Natural killer cell (primary cell): ENCODE measurements around the gene PSMA2. TPM values are rescaled to one million over a fixed set of nuclear protein-coding genes. Genes with fewer than 3 reads are reported as not detected.
A peak's percentile ranks its signal among the peaks of the same experiment; 100 is the strongest.

ENCODE experiments used
- ATAC-seq, 3 donors: fragments of 150-1000 bp in 2 of 3; fragments of 200-7000 bp in 1 of 3; cut with Tn5 transposase; 1 replicate in 1 of 3; 2 replicates in 2 of 3; pipeline ENCODE4 v1.10.0; 2021; ENCODE audit warnings: mild to moderate bottlenecking in 2 of 3, moderate library complexity in 2 of 3
- DNase-seq, 2 donors: peaks; one replicate each; pipeline versions ENCODE4 v3.0.0 to v3.0.0-alpha.2; 2013 to 2021; ENCODE audit warnings: mixed read lengths in 1 of 2
- H3K27ac ChIP-seq: one replicate; pipeline ENCODE4 v1.5.1; 2013; ENCODE audit warnings: mild to moderate bottlenecking, low read length
- H3K27me3 ChIP-seq: one replicate; pipeline ENCODE4 v1.6.1; 2013; ENCODE audit warnings: low read length; ENCODE audit not compliant: control insufficient read depth, insufficient read depth
- H3K36me3 ChIP-seq: one replicate; pipeline ENCODE4 v1.6.1; 2013; ENCODE audit warnings: low read length; ENCODE audit not compliant: control insufficient read depth, insufficient read depth
- H3K4me1 ChIP-seq: one replicate; pipeline ENCODE4 v1.6.1; 2013; ENCODE audit warnings: low read length; ENCODE audit not compliant: control insufficient read depth, insufficient read depth
- H3K4me3 ChIP-seq: one replicate; pipeline ENCODE4 v1.5.1; 2013; ENCODE audit warnings: low read length
- H3K9me3 ChIP-seq: one replicate; pipeline ENCODE4 v1.6.1; 2013; ENCODE audit warnings: low read length; ENCODE audit not compliant: control insufficient read depth, insufficient read depth
- H3K27ac Mint-ChIP-seq, 2 donors: one replicate each; pipeline ENCODE4 v1.8.0; 2022; ENCODE audit warnings: mild to moderate bottlenecking in 2 of 2, mixed read lengths in 2 of 2, moderate library complexity in 1 of 2
- H3K27me3 Mint-ChIP-seq, 2 donors: one replicate each; pipeline ENCODE4 v1.8.0; 2022; ENCODE audit warnings: low read depth in 2 of 2, mixed read lengths in 2 of 2
- H3K36me3 Mint-ChIP-seq: one replicate; pipeline ENCODE4 v1.8.0; 2022; ENCODE audit warnings: mixed read lengths
- H3K4me1 Mint-ChIP-seq, 2 donors: one replicate each; pipeline ENCODE4 v1.8.0; 2022; ENCODE audit warnings: mixed read lengths in 2 of 2
- H3K4me3 Mint-ChIP-seq: one replicate; pipeline ENCODE4 v1.8.0; 2022; ENCODE audit warnings: mild to moderate bottlenecking, moderate library complexity, mixed read lengths
- H3K9me3 Mint-ChIP-seq, 2 donors: one replicate each; pipeline ENCODE4 v1.8.0; 2022; ENCODE audit warnings: mixed read lengths in 2 of 2
- WGBS: methylation state at CpG from one replicate; pipeline ENCODE4 v1.1.7; 2013; ENCODE audit warnings: missing lambda C conversion rate; ENCODE audit not compliant: insufficient coverage; 5-methylcytosine and 5-hydroxymethylcytosine counted together
- intact Hi-C: fragments of 100-400 bp; cut with micrococcal nuclease; formaldehyde crosslinking; loops from one replicate; pipeline ENCODE4 v1.14.2; 2022
- total RNA-seq, 4 donors: library from RNA; stranded (reverse); fragments of 120-200 nt in 1 of 4; gene quantifications; one replicate each; pipeline versions ENCODE4 v1.2.3 to v1.2.4, GENCODE V29; 2013 to 2022
- TF ChIP-seq, protein P1 (sequence below): fragments of 200-600 bp; IDR thresholded peaks from one replicate; pipeline ENCODE4 v1.8.0; 2022; ENCODE audit warnings: antibody characterized with exemption

Gene PSMA2
- total RNA-seq, 3 donors from 2014 or later (not counting 1 experiment from before 2014, with no cell fraction given) = 46.5 to 55.6 (median 48.3) TPM

DNA sequence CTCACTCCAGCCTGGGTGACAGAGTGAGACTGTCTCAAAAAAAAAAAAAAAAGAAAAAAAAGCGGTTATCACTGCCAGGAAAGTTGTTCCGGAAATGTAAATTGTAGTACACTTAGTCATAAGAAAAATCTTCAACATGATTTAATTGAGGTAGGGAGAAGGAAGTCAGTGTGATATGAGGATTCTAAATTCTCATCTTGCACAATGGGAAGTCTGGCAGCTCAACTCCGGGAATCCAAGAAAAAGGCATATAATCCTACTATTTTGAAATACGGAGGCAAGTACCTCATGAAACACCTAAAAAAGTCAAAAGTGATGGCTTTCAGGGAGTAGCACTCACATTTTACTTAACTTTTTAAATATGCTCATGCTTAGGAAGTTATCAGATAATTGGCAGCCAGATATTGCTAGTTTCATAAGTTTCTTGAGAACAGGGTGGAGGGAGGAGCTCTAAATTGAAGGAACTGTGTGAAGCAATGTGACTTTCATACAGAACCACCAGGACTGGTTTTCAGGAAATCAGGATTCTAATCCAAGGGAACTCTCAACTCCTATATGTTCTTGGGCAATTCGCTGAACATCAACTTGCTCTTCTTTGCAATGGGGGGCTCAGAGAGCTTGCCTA is 17.4 kb downstream of the PSMA2 start:
- 100% methylated on average over 3 of the region's 5 CpGs for WGBS
- H3K27ac Mint-ChIP-seq = peak overlapping the region; percentile 17 to 53
- TF ChIP-seq, protein P1, sequence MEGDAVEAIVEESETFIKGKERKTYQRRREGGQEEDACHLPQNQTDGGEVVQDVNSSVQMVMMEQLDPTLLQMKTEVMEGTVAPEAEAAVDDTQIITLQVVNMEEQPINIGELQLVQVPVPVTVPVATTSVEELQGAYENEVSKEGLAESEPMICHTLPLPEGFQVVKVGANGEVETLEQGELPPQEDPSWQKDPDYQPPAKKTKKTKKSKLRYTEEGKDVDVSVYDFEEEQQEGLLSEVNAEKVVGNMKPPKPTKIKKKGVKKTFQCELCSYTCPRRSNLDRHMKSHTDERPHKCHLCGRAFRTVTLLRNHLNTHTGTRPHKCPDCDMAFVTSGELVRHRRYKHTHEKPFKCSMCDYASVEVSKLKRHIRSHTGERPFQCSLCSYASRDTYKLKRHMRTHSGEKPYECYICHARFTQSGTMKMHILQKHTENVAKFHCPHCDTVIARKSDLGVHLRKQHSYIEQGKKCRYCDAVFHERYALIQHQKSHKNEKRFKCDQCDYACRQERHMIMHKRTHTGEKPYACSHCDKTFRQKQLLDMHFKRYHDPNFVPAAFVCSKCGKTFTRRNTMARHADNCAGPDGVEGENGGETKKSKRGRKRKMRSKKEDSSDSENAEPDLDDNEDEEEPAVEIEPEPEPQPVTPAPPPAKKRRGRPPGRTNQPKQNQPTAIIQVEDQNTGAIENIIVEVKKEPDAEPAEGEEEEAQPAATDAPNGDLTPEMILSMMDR = no peak
- intact Hi-C loops = no loop called here
- Histone ChIP-seq H3K36me3 (peaks cover 34% of the 10 kb centered on the region), H3K27ac (no peak overlapping the region), H3K4me1 (peaks cover 9% of the 10 kb centered on the region), H3K4me3 (no peak overlapping the region), H3K27me3 (no peaks in the 10 kb centered on the region), H3K9me3 (no peaks in the 10 kb centered on the region)
- no peak for ATAC-seq
- H3K36me3 Mint-ChIP-seq = peaks cover 6% of the 10 kb centered on the region
- no peaks in the 10 kb centered on the region for H3K9me3 Mint-ChIP-seq
- no peak overlapping the region for H3K4me3 Mint-ChIP-seq
- DNase-seq = no peak
- H3K27me3 Mint-ChIP-seq = no peaks in the 10 kb centered on the region
- H3K4me1 Mint-ChIP-seq = peaks cover 29 to 30% of the 10 kb centered on the region in 2 donors

DNA sequence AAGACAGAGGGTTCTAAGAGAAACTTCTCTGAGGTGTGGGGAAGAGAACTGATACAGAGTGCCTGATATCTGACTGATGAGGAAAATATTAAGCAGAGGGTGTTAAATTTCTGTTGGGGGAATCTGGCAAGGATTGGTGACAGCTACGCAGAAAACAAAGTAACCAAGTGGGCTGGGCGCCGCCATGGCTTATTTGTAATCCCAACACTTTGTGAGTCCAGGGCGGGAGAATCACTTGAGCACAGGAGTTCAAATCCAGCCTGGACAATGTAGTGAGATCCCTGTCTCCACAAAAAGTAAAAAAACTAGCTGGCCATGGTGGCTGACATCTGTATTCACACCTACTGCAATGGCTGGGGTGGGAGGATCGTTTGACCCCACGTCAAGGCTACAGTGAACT is 18.0 kb downstream of the PSMA2 start:
- Mint-ChIP-seq H3K27me3 (no peaks in the 10 kb centered on the region), H3K27ac (peak overlapping the region; percentile 53 to 59), H3K36me3 (peaks cover under 1% of the 10 kb centered on the region), H3K4me3 (no peak overlapping the region), H3K4me1 (peaks cover 34 to 35% of the 10 kb centered on the region in 2 donors), H3K9me3 (no peaks in the 10 kb centered on the region)
- Histone ChIP-seq H3K27me3 (no peaks in the 10 kb centered on the region), H3K4me1 (peaks cover 9% of the 10 kb centered on the region), H3K36me3 (peaks cover 29% of the 10 kb centered on the region), H3K27ac (no peak overlapping the region), H3K4me3 (no peak overlapping the region), H3K9me3 (no peaks in the 10 kb centered on the region)
- DNase-seq = no peak
- ATAC-seq = no peak
- TF ChIP-seq, protein P1 = no peak
- 65% methylated on average over 6 of the region's 6 CpGs for WGBS
- intact Hi-C loops = no loop called here

DNA sequence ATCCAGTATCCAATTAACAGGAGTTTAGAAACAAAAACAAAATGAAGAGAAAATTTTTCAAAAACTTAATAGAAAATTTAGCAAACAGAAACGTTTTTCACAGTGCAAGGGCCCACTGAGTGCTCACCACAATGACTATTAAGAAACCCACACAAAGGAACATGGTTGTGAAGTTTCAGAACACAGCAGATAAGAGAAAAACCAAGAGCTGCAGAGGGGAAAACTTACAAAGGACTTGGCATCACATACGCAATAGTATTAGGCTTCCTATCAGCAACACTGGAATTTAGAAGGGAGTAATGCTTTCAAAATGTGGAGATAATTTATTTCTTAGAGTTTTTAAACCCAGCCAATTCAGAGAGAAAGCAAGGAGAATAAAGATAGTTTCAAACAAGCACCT is 18.4 kb downstream of the PSMA2 start:
- ATAC-seq (no peak), DNase-seq (peak in 1 of 2 donors; percentile 36)
- TF ChIP-seq, protein P1 = no peak
- 50% methylated on average over 2 of the region's 2 CpGs for WGBS
- H3K36me3 ChIP-seq = peaks cover 27% of the 10 kb centered on the region
- H3K27me3 Mint-ChIP-seq = no peaks in the 10 kb centered on the region
- no peak overlapping the region for H3K4me3 ChIP-seq
- H3K4me1 Mint-ChIP-seq = peaks cover 38 to 40% of the 10 kb centered on the region in 2 donors
- H3K9me3 ChIP-seq = no peaks in the 10 kb centered on the region
- peaks cover 9% of the 10 kb centered on the region for H3K4me1 ChIP-seq
- peak overlapping the region; percentile 53 to 59 for H3K27ac Mint-ChIP-seq
- H3K4me3 Mint-ChIP-seq = no peak overlapping the region
- H3K27me3 ChIP-seq = no peaks in the 10 kb centered on the region
- intact Hi-C loops = no loop called here
- H3K27ac ChIP-seq = no peak overlapping the region
- H3K36me3 Mint-ChIP-seq = no peaks in the 10 kb centered on the region
- no peaks in the 10 kb centered on the region for H3K9me3 Mint-ChIP-seq
